GM19099 (cell line): ENCODE data around the gene MCCD1.

Experiments
- POLR2A ChIP-seq: IDR thresholded peaks from 3 replicates; pipeline ENCODE4 v1.6.1; 2011; ENCODE audit warnings: low read depth; ENCODE audit not compliant: insufficient read length; ENCODE audit errors: extremely low read depth

The MCCD1 gene

DNA sequence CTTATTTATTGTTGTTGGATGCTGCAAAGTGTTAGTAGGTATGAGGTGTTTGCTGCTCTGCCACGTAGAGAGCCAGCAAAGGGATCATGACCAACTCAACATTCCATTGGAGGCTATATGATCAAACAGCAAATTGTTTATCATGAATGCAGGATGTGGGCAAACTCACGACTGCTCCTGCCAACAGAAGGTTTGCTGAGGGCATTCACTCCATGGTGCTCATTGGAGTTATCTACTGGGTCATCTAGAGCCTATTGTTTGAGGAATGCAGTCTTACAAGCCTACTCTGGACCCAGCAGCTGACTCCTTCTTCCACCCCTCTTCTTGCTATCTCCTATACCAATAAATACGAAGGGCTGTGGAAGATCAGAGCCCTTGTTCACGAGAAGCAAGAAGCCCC lies 18.8 kb upstream of the MCCD1 start:
- no peak for TF ChIP-seq POLR2A

DNA sequence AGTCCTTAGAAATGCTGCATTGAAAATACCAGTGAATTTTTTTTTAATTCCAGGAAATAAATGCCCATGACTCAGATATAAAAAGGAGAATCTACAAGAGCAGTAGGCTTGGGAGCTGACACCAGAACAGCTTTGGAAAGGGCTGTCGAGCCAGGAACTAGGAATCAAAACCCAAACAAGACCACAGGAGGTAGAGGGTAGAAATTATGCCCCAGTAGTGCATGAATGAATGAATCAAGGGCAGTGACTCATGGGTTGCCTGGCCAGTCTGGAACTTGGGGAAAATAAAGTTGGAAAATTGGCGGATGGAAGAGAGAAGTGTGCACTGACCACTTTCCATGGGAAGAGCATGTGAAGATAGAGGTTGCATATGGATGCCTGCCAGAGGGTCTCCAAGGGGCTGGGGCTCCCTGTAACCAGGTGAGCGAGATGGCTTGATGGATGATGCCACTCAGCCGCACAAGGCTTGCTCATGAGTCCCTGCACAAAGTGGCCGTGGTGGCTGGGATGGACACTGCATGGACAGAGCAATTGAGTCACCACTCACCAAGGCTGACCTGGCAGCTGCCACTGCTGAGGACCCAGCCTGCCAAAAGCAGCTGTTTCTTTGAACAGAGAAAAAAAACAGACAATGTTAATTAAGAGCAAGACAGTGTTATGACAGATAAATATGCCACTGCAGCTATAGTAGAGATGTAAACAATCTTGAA lies 15.2 kb upstream of the MCCD1 start:
- no peak for TF ChIP-seq POLR2A

DNA sequence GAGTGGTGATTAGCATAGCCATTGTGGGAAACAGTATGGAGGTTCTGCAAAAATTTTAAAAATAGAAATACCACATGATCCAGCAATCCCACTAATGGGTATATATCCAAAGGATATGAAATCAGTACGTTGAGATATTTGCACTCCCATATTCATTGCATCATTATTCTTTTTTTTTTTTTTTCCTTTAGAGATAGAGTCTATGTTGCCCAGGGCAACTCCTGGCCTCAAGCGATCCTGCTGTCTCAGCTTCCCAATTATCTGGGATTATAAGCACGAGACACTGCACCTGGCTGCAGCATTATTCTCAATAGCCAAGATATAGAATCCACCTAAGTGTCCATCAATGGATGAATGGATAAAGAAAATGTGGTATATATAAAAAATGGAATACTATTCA lies 6.9 kb upstream of the MCCD1 start:
- TF ChIP-seq POLR2A: no peak

DNA sequence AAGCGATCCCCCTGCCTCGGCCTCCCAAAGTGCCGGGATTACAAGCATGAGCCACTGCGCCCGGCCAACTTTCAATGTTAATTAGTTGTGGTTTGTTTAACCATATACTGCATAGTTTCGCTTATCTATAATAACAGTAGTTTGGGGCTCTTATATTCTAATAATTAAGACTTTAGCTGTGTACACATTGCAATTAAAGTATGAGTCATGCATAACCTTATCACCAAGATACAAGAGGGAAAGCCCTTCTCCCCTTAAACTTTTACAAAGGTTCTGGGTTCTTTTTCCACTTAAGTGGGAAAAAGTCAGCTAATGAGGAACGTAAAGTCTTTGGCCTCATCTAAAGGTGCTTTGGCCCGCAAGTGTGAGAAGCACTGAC lies 3.2 kb upstream of the MCCD1 start:
- TF ChIP-seq POLR2A: no peak

DNA sequence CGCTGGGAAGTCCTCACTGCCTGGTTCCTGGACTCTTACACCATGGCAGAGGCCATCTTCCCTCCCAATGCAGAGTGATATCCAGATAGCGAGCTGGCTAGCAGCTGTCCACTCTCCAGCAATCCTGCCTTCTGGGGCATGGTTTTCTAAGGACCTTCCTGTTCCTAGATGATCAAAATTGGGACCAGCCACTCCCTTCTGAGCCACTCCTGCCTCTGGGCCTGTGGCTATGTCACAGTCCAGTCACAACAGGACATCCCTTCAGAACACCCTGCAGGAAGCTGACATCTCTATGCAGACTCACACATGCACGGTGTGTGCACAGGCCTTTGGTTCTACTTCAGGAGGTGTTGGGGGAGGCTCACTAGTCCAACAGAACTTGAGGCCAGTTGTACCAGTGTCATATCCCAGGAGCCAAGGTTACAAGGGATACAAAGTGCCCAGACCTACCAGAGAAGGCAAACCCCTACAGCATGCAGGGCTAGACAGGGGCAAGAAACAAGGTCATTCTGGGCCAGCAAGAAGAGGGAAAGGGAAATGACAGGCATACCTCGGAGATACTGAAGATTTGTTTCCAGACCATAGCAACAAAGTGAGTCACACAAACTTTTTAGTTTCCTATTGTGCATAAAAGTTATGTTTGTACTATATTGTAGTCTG lies 2.7 kb upstream of the MCCD1 start:
- no peak for TF ChIP-seq POLR2A

DNA sequence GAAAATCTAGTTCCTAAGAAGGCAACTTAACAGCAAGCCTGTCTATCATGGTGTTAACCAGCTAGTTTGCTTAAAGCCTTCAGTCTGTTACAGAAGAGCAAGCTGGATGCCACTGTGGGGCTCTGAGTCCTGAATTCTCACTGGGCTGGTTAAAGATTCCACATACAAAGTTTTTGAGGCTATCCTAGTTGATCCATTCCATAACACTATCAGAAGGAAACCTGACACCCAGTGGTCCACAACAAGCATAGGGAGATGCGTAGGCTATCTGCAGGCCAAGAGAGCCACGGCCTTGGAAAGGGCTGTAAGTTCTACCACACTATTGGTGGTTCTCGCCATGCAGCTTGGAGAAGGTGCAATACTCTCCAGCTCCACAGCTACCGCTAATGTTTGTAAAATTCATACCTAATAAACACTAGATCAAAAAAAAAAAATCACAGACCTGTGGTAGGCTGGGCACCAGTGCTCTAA lies 420 bp upstream of the MCCD1 start:
- no peak for TF ChIP-seq POLR2A

DNA sequence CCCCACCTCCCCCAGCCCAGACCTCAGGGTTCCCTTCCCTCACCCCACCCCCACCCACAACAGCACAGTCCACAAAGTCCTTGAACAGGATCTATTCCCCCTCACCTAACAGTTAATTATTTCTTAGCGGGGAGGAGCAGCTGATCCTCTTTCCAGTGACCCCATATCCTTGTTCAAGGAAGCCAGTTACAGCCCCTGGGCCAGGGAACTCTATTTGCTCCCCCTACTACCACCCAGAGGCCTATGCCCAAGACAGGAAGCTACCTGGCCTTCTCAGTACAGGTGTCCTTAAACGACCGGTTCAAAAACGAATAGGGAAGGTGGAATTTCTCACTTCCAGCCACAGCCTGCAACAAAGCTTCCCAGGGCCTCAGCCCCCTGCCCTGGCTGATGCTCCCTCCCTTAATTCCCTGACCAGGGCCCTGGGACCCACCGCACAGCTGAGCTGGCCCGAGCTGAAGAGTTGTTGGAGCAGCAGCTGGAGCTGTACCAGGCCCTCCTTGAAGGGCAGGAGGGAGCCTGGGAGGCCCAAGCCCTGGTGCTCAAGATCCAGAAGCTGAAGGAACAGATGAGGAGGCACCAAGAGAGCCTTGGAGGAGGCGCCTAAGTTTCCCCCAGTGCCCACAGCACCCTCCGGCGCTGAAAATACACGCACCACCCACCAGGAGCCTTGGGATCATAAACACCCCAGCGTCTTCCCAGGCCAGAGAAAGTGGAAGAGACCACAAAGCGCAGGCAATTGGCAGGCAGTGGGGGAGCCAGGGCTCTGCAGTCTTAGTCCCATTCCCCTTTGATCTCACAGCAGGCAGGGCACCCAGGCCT lies 778 bp downstream of the MCCD1 start:
- TF ChIP-seq POLR2A: no peak

DNA sequence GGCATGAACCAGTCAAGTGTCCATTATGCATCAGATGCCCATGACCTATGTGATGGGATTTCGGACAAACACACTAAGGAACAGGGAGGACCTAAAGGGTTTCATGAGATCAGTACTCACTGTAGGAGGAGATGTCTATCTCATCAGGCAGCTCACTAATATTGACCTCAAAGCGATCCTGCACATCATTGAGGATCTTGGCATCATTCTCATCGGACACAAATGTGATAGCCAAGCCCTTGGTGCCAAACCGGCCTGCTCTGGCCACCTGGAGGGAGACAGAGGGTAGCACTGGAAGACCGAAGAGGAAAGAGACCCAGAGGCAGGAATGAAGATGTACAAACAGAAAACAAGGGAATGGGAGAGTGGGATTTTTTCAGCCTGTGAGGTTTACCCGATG lies 1.9 kb downstream of the MCCD1 start:
- TF ChIP-seq POLR2A: no peak

DNA sequence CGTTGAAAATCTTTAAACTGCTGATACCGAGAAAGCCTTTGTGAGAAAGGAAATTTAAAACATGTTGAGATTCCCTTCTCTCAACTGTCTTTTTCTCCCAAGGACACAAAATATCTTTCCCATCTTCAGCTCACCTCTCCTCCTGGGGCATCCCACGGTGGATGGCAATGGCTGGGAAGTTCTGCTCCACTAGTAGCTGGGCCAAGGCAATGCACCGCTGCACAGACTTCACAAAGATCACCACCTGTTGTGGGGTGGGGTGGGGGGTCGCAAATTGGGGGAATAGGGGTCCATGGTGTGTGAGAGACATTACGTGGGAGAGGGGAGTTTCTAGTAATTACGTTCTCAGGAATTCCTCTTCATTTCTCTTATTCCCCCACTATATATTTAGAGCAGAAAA lies 2.4 kb downstream of the MCCD1 start:
- no peak for TF ChIP-seq POLR2A

DNA sequence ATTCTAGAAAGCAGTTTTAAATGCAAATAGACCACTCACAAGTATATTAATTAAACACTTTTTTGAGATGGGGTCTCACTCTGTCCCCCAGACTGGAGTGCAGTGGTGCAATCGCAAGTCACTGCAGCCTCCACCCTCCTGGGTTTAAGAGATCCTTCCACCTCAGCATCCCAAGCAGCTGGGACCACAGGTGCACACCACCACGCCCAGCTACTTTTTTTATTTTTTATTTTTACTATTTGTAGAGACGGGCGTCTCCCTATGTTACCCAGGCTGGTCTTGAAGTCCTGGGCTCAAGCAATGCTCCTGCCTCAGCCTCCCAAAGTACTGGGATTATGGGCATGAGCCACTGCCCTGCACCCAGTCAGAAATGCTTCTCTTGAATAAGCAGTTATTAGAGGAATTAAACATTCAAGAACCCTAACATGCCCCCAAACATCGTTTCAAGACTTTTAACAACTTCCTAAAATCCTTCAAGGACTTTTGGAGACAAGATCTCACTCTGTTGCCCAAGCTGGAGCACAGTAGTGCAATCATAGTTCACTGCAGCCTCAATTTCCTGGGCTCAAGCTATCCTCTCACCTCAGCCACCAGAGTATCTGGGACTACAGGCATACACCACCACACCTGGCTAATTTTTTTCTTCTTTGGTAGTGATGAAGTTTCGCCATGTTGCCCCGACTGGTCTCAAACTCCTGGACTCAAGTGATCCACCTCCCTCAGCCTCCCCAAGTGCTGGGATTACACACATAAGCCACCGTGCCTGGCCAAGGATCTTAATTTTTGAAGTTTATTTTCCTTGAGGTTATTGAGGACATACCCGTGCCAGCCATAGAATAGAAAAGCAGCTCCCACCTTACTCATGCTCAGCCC lies 3.2 kb downstream of the MCCD1 start:
- TF ChIP-seq POLR2A: no peak

DNA sequence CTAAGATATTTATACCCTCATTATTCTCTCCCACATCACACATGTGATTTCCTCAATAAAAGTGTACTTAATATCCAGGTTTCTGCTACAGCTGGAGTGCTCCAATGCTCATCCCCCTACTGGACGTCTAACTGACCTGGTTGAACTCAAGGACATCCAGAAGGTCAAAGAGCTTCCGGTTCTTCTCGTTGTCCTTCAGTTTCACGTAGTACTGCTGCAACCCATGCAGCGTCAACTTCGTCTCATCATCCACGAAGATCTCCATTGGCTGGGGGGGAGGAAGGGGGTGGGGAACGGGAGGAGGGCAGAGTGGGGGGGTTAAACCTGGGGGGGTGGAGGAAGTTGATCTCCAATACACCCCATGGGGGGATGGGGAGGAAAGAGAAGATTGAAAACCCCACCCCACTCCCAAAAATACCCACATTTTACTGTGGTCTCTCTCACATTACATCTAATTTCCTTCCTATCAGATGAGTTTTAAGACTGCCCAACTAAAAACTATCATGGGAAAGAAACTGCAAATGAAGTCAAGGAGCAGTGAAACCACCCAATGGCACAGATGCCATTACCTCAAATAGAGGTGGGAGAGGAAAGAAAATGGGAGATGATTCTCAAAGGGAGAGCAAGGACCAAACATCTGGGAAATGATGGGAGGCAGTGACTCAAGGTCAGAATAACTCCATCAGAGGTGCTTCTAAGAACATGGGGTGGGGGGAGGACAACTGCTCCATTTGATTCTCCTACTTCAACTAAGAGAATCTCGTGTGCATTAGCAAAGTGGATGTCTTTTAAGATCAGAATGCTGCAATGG lies 4.1 kb downstream of the MCCD1 start:
- no peak for TF ChIP-seq POLR2A

DNA sequence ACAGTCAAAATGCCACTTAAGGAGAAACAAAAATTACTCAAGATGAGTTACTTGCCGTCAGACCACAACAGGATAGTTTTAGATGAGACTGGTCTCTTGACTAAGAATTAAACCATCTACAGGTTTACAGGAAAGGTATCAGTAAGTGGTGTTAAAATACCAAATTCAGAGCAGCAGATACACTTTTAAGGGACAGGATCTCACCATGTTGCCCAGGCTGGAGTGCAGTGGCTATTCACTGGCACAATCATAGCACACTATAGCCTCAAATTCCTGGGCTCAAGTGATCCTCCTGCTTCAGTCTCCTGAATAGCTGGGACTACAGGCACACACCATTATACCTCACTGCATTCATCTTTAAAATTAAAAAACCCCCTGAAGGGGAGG lies 4.7 kb downstream of the MCCD1 start:
- TF ChIP-seq POLR2A: no peak

DNA sequence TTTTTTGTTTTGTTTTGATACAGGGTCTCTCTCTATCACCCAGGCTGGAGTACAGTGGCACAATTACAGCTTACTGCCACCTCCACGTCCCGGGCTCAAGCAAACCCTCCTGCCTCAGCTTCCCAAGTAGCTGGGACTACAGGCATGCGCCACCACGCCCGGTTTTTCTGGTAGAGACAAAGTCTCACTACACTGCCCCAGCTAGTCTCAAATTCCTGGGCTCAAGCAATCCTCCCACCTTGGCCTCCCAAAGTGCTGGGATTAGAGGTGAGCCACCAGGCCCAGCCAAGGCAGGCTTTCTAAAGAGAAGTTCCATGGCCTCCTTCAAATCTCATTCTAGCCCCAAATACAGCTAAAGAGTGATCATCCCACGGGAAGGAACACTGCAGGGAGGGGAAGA lies 5.2 kb downstream of the MCCD1 start:
- no peak for TF ChIP-seq POLR2A

DNA sequence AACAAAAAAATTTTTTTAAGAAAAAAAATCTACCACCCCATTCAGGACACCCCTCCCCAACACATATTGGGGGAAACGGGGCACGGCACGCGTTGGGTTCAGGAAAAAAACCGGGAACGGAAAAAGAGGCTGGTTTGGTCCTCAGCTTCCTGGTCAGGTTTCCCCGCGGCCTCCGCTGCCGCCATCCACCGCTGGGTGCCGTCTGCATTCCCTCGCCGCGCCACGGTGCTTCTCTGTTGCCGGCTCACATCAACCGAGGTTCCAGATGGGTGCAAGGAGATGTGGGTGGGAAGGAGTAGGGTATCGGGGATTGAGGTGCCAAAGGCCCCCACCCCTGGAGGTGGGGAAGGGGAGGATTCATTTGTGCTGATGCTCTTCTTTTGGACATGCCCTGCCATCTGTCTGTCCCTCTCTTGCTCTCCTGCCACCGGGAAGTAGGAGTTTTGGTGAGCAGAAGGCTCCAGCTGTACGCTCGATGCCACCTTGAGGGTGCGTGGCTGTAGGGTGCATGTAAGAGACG lies 5.8 kb downstream of the MCCD1 start:
- TF ChIP-seq POLR2A: no peak
